RKO (cell line): ENCODE measurements around the gene RPTOR.

ENCODE experiments used
- DNase-seq: peaks from one replicate; pipeline ENCODE4 v3.0.0-alpha.2; 2016; ENCODE audit warnings: low spot score

The RPTOR gene

GRCh38 chr17:80833952-80834892 is 289.6 kb downstream of the RPTOR start:
- no peak for DNase-seq

GRCh38 chr17:80834893-80835275 is 290.2 kb downstream of the RPTOR start:
- DNase-seq = no peak

- no peak for DNase-seq
These were observed 291.4 kb downstream of the RPTOR start for GRCh38 chr17:80835816-80836657.

- no peak for DNase-seq
These were observed 292.0 kb downstream of the RPTOR start for GRCh38 chr17:80836658-80836965.

GRCh38 chr17:80836971-80837481 is 292.4 kb downstream of the RPTOR start:
- no peak for DNase-seq

- no peak for DNase-seq
These were observed 293.1 kb downstream of the RPTOR start for GRCh38 chr17:80837711-80838110.

- no peak for DNase-seq
These were observed 293.8 kb downstream of the RPTOR start for GRCh38 chr17:80838311-80839025.

- DNase-seq = no peak
These were observed 294.3 kb downstream of the RPTOR start for GRCh38 chr17:80839026-80839345.

- no peak for DNase-seq
These were observed 294.9 kb downstream of the RPTOR start for GRCh38 chr17:80839511-80839941.

- no peak for DNase-seq
These were observed 295.3 kb downstream of the RPTOR start for GRCh38 chr17:80839970-80840369.

GRCh38 chr17:80842456-80843013 is 297.9 kb downstream of the RPTOR start:
- no peak for DNase-seq

GRCh38 chr17:80843741-80844156 is 299.1 kb downstream of the RPTOR start:
- no peak for DNase-seq

- no peak for DNase-seq
These were observed 299.9 kb downstream of the RPTOR start for GRCh38 chr17:80844418-80844990.

- DNase-seq = no peak
These were observed 300.6 kb downstream of the RPTOR start for GRCh38 chr17:80845069-80845862.

GRCh38 chr17:80845863-80846671 is 301.4 kb downstream of the RPTOR start:
- DNase-seq = no peak

- no peak for DNase-seq
These were observed 302.3 kb downstream of the RPTOR start for GRCh38 chr17:80846932-80847331.

GRCh38 chr17:80847496-80848230 is 303.0 kb downstream of the RPTOR start:
- DNase-seq = no peak

- no peak for DNase-seq
These were observed 303.9 kb downstream of the RPTOR start for GRCh38 chr17:80848449-80849102.

- no peak for DNase-seq
These were observed 304.5 kb downstream of the RPTOR start for GRCh38 chr17:80849119-80849518.
